HFFc6 (cell line): ENCODE data around the gene MCF2L. TPM values are rescaled to one million over a fixed set of nuclear protein-coding genes. Genes with fewer than 3 reads are reported as not detected.

Experiments
- DNase-seq: peaks from one replicate; pipeline ENCODE4 v3.0.0-alpha.2; 2018
- H3K27ac Mint-ChIP-seq: 2 replicates; pipeline ENCODE4 v1.8.0; 2020; ENCODE audit warnings: mild to moderate bottlenecking, mixed read lengths
- H3K27me3 Mint-ChIP-seq: 2 replicates; pipeline ENCODE4 v1.8.0; 2021; ENCODE audit warnings: mild to moderate bottlenecking, moderate library complexity, mixed read lengths; ENCODE audit not compliant: insufficient read depth
- H3K36me3 Mint-ChIP-seq: 2 replicates; pipeline ENCODE4 v1.8.0; 2021; ENCODE audit warnings: low read depth, mixed read lengths
- H3K4me1 Mint-ChIP-seq: 2 replicates; pipeline ENCODE4 v1.8.0; 2020; ENCODE audit warnings: low read depth, mixed read lengths
- H3K4me3 Mint-ChIP-seq: 2 replicates; pipeline ENCODE4 v1.8.0; 2020; ENCODE audit warnings: mild to moderate bottlenecking, moderate library complexity, mixed read lengths
- H3K9me3 Mint-ChIP-seq: 2 replicates; pipeline ENCODE4 v1.8.0; 2020; ENCODE audit warnings: mild to moderate bottlenecking, mixed read lengths
- CTCF ChIP-seq: fragments of 200-600 bp; sonication (generic); IDR thresholded peaks from 2 replicates; pipeline ENCODE4 v1.5.0; 2021; ENCODE audit warnings: antibody characterized with exemption, mild to moderate bottlenecking
- total RNA-seq, 6 experiments: library from RNA; stranded (reverse); fragmentation: NEBNext Ultra II Directional; extraction: Animal tissue kit (Norgen Biotek cat#: 25700); gene quantifications; 2 replicates in 1 of 6; 3 replicates in 5 of 6; pipeline ENCODE4 v1.2.3, GENCODE V29; 2021

The MCF2L gene
- total RNA-seq, 6 experiments from 2014 or later, result not detected

- Mint-ChIP-seq H3K9me3 (no peaks in the 10 kb centered on the region), H3K4me3 (peak overlapping the region; percentile 86), H3K36me3 (no peaks in the 10 kb centered on the region), H3K27ac (peak overlapping the region; percentile 70; the same call in 1 of the 2 replicates), H3K4me1 (peaks cover 18% of the 10 kb centered on the region), H3K27me3 (peaks cover 3% of the 10 kb centered on the region)
- no peak for DNase-seq
- peak; percentile 56; the same call in 1 of the 2 replicates for TF ChIP-seq CTCF
Observed at GRCh38 chr13:113123226-113124201, 154.5 kb downstream of the MCF2L start.

- Mint-ChIP-seq H3K27ac (no peak overlapping the region), H3K4me1 (peaks cover 18% of the 10 kb centered on the region), H3K4me3 (no peak overlapping the region), H3K36me3 (no peaks in the 10 kb centered on the region), H3K27me3 (peaks cover 3% of the 10 kb centered on the region), H3K9me3 (no peaks in the 10 kb centered on the region)
- TF ChIP-seq CTCF, result no peak
- no peak for DNase-seq
Observed at GRCh38 chr13:113124211-113124970, 155.4 kb downstream of the MCF2L start.

GRCh38 chr13:113125506-113126264 lies 156.7 kb downstream of the MCF2L start:
- Mint-ChIP-seq H3K27ac (no peak overlapping the region), H3K27me3 (peaks cover 3% of the 10 kb centered on the region), H3K36me3 (no peaks in the 10 kb centered on the region), H3K4me1 (peaks cover 18% of the 10 kb centered on the region), H3K4me3 (no peak overlapping the region), H3K9me3 (no peaks in the 10 kb centered on the region)
- no peak for DNase-seq
- TF ChIP-seq CTCF, result no peak

GRCh38 chr13:113126265-113127150 lies 157.5 kb downstream of the MCF2L start:
- no peaks in the 10 kb centered on the region for H3K36me3 Mint-ChIP-seq
- H3K27ac Mint-ChIP-seq, result no peak overlapping the region
- no peak overlapping the region for H3K4me3 Mint-ChIP-seq
- DNase-seq, result no peak
- no peaks in the 10 kb centered on the region for H3K9me3 Mint-ChIP-seq
- peaks cover 18% of the 10 kb centered on the region for H3K4me1 Mint-ChIP-seq
- TF ChIP-seq CTCF, result no peak
- H3K27me3 Mint-ChIP-seq, result peaks cover 3% of the 10 kb centered on the region
